ENCODE results near the gene JOSD2.
"Not testable (repeated sequence)": the region's sequence is repeated elsewhere in the genome, so short reads cannot be mapped to it uniquely, and the experiment has no call there.

The JOSD2 gene

DNA sequence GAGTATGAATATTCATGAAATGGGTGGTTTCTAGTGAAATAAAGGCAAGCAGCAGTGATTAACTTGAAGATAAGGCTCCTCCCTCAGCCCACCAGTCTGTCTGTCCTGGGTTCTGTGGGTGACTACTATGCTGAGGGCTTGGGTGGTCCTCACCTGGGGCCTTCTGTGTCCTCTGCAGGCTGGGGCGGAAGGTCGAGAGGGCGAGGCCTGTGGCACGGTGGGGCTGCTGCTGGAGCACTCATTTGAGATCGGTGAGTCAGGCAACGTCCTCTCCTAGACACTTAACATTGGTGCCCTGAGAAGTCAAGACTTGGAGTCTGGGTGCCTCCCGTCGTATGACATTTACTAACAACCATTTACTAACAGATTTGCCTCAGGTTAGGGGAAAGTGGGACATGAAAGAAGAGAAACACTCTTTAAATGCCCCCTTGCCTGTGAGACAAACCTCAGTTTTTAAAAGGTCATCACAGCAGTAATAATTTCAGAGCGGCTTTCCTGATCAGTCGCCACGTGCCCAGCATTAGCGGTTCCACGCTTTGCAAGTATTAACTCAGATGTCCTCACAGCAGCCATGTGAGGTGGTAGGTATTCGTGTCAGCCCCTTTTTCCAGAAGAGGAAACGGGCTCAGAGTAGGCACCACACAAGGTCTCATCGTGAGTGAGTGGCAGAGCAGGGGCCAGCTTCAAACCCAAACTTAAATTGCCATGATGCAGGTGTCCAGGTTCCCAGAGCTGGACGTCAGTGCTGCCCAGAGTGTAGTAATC lies 33.1 kb downstream of the JOSD2 start:
- Histone ChIP-seq H3K36me3 (replicated peaks) (no peaks in the 10 kb centered on the region; the same call in 1 of the 2 replicates), H3K4me1 (0 out of 2 replicates have a peak, but pooled peaks cover 4% of the 10 kb centered on the region), H3K9me3 (no peaks in the 10 kb centered on the region), H3K4me3 (no peak overlapping the region; the same call in 1 of the 2 replicates), H3K27me3 (ENCODE audit: low read depth) (no peaks in the 10 kb centered on the region)
- in situ Hi-C loops (cut with MboI; ENCODE audit: low sequenced_read_pairs), result no loop called here
- no peak for DNase-seq (ENCODE audit: low spot score in 2 of 2)

- Histone ChIP-seq H3K36me3 (replicated peaks) (no peaks in the 10 kb centered on the region; the same call in 1 of the 2 replicates), H3K9me3 (no peaks in the 10 kb centered on the region), H3K4me3 (peak overlapping the region; percentile 49), H3K27me3 (ENCODE audit: low read depth) (no peaks in the 10 kb centered on the region), H3K4me1 (0 out of 2 replicates have a peak, but pooled peaks cover 4% of the 10 kb centered on the region)
- no peak for DNase-seq (ENCODE audit: low spot score in 2 of 2)
- in situ Hi-C loops (cut with MboI; ENCODE audit: low sequenced_read_pairs), result no loop called here
Observed at GRCh38 chr19:50476907-50477238, 34.1 kb downstream of the JOSD2 start.

DNA sequence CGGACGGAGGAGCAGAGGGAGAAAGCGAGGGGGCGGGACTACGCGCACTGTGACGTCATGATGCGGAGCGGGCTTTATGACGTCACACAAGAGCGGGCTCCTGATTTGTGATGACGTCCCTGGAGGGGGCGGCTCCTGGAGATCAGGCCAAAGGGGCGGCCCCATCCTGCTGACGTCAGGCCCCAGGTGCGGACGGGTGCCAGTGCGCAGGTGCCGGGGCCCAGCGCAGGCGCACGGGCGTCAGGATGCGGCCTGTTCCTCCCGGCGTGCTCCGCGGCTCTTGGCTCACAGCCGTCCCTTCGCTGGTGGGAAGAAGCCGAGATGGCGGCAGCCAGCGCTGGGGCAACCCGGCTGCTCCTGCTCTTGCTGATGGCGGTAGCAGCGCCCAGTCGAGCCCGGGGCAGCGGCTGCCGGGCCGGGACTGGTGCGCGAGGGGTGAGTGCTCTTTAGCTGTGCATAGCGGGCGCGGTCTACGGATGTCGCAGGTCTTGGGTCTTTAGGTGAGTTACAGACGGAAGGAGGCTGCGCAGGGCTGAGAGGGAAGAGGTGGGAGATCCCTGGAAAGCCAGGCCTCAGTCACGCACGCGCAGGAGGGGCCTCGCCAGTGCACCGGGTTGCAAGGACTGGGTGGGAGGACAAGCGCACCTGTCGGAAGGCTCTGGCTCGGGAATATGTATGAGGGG lies 34.6 kb downstream of the JOSD2 start, which contains the start of the genes EMC10 and GARIN5A:
Gene EMC10 (plus strand): TSS at position 284 of the 683 bp plus-strand sequence. CDS start 38 bp downstream, at position 322.
Gene GARIN5A (minus strand): TSS at position 625 of the 683 bp plus-strand sequence. CDS start 460 bp downstream, at position 165.
- in situ Hi-C loops (cut with MboI; ENCODE audit: low sequenced_read_pairs), result no loop called here
- DNase-seq (ENCODE audit: low spot score in 2 of 2), result peak; percentile 75 to 92
- no peaks in the 10 kb centered on the region; the same call in 1 of the 2 replicates for H3K36me3 ChIP-seq (replicated peaks)
- H3K4me3 ChIP-seq, result peak within 1 kb of the TSS; percentile 49
- H3K27me3 ChIP-seq (ENCODE audit: low read depth), result no peaks in the 10 kb centered on the region
- H3K4me1 ChIP-seq, result 0 out of 2 replicates have a peak, but pooled peaks cover 4% of the 10 kb centered on the region
- H3K9me3 ChIP-seq, result no peaks in the 10 kb centered on the region

DNA sequence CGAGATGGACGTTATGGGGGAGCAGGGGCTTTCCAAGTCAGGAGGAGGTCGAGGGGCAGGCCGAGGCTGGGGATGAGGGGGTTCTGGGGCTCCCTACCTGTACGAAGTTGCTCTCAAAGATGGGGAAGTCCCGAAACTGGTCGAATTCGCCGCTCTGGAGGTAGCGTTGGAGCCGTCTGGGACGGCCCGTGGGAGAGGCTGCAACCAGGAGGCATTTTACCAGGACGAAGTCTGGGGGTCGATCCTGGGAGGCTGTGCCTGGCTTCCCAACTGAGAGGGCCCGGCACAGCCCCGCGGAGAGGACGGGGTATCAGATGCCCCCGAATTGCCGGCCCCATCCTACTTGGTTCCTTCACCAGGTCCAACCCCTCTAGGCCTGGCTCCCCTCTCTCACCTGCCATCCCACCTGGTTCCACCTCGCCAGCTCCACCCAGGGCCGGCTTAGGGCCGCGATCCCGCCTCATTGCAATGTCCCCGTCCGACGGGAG lies 35.2 kb downstream of the JOSD2 start:
- Histone ChIP-seq H3K9me3 (no peaks in the 10 kb centered on the region), H3K4me3 (no peak overlapping the region), H3K27me3 (ENCODE audit: low read depth) (no peaks in the 10 kb centered on the region), H3K36me3 (replicated peaks) (no peaks in the 10 kb centered on the region; the same call in 1 of the 2 replicates), H3K4me1 (0 out of 2 replicates have a peak, but pooled peaks cover 4% of the 10 kb centered on the region)
- no peak for DNase-seq (ENCODE audit: low spot score in 2 of 2)
- in situ Hi-C loops (cut with MboI; ENCODE audit: low sequenced_read_pairs), result no loop called here

- 0 out of 2 replicates have a peak, but pooled peaks cover 4% of the 10 kb centered on the region for H3K4me1 ChIP-seq
- no peak overlapping the region for H3K4me3 ChIP-seq
- H3K36me3 ChIP-seq (replicated peaks), result no peaks in the 10 kb centered on the region; the same call in 1 of the 2 replicates
- no peaks in the 10 kb centered on the region for H3K9me3 ChIP-seq
- no peak for DNase-seq (ENCODE audit: low spot score in 2 of 2)
- in situ Hi-C loops (cut with MboI; ENCODE audit: low sequenced_read_pairs), result no loop called here
- no peaks in the 10 kb centered on the region for H3K27me3 ChIP-seq (ENCODE audit: low read depth)
Observed at GRCh38 chr19:50475101-50475568, 35.9 kb downstream of the JOSD2 start.

GRCh38 chr19:50473336-50473735 lies 37.7 kb downstream of the JOSD2 start:
- H3K4me3 ChIP-seq; in situ Hi-C loops (cut with MboI; ENCODE audit: low sequenced_read_pairs); H3K4me1 ChIP-seq; H3K36me3 ChIP-seq (replicated peaks); DNase-seq (ENCODE audit: low spot score in 2 of 2); H3K9me3 ChIP-seq; H3K27me3 ChIP-seq (ENCODE audit: low read depth): not testable (repeated sequence)

- Histone ChIP-seq H3K36me3 (replicated peaks) (no peaks in the 10 kb centered on the region), H3K4me3 (no peak overlapping the region), H3K4me1 (no peaks in the 10 kb centered on the region), H3K27me3 (ENCODE audit: low read depth) (0 out of 2 replicates have a peak, but pooled peaks cover 3% of the 10 kb centered on the region), H3K9me3 (no peaks in the 10 kb centered on the region)
- in situ Hi-C loops (cut with MboI; ENCODE audit: low sequenced_read_pairs), result no loop called here
- DNase-seq (ENCODE audit: low spot score in 2 of 2), result no peak
Observed at GRCh38 chr19:50468818-50469217, 42.2 kb downstream of the JOSD2 start.

GRCh38 chr19:50467566-50467965 lies 43.4 kb downstream of the JOSD2 start:
- Histone ChIP-seq H3K36me3 (replicated peaks) (no peaks in the 10 kb centered on the region), H3K27me3 (ENCODE audit: low read depth) (0 out of 2 replicates have a peak, but pooled peaks cover 3% of the 10 kb centered on the region), H3K4me3 (no peak overlapping the region), H3K9me3 (no peaks in the 10 kb centered on the region), H3K4me1 (no peaks in the 10 kb centered on the region)
- in situ Hi-C loops (cut with MboI; ENCODE audit: low sequenced_read_pairs), result no loop called here
- DNase-seq (ENCODE audit: low spot score in 2 of 2), result no peak

DNA sequence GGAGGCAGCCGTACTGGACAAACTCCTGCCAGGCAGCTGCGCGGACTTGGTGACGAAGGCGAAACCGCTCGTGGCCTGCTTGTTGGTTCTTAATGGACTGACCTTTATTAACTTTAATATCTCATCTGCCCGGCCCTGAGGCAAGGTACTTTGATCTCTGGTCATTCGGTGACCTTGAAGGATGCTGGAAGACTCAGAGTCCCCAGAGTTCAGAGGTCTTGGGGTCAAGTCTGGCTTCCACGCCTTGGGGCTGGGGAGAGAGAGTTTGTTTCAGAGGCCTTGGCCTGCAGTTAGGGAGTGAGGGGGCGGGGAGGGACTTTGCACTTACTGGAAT lies 44.3 kb downstream of the JOSD2 start:
- Histone ChIP-seq H3K4me1 (no peaks in the 10 kb centered on the region), H3K9me3 (no peaks in the 10 kb centered on the region), H3K36me3 (replicated peaks) (no peaks in the 10 kb centered on the region), H3K27me3 (ENCODE audit: low read depth) (0 out of 2 replicates have a peak, but pooled peaks cover 3% of the 10 kb centered on the region), H3K4me3 (no peak overlapping the region)
- in situ Hi-C loops (cut with MboI; ENCODE audit: low sequenced_read_pairs), result no loop called here
- no peak for DNase-seq (ENCODE audit: low spot score in 2 of 2)

- Histone ChIP-seq H3K27me3 (ENCODE audit: low read depth) (0 out of 2 replicates have a peak, but pooled peaks cover 3% of the 10 kb centered on the region), H3K9me3 (no peaks in the 10 kb centered on the region), H3K4me1 (no peaks in the 10 kb centered on the region), H3K4me3 (no peak overlapping the region), H3K36me3 (replicated peaks) (no peaks in the 10 kb centered on the region)
- in situ Hi-C loops (cut with MboI; ENCODE audit: low sequenced_read_pairs), result no loop called here
- DNase-seq (ENCODE audit: low spot score in 2 of 2), result peak in 1 of 2 experiments; percentile 51
Observed at GRCh38 chr19:50465986-50466705, 44.8 kb downstream of the JOSD2 start.

- H3K27me3 ChIP-seq (ENCODE audit: low read depth), result 0 out of 2 replicates have a peak, but pooled peaks cover 6% of the 10 kb centered on the region
- in situ Hi-C loops (cut with MboI; ENCODE audit: low sequenced_read_pairs), result no loop called here
- H3K9me3 ChIP-seq, result no peaks in the 10 kb centered on the region
- H3K4me1 ChIP-seq, result no peaks in the 10 kb centered on the region
- no peaks in the 10 kb centered on the region for H3K36me3 ChIP-seq (replicated peaks)
- no peak overlapping the region for H3K4me3 ChIP-seq
- DNase-seq (ENCODE audit: low spot score in 2 of 2), result no peak
Observed at GRCh38 chr19:50465000-50465399, 46.0 kb downstream of the JOSD2 start.

DNA sequence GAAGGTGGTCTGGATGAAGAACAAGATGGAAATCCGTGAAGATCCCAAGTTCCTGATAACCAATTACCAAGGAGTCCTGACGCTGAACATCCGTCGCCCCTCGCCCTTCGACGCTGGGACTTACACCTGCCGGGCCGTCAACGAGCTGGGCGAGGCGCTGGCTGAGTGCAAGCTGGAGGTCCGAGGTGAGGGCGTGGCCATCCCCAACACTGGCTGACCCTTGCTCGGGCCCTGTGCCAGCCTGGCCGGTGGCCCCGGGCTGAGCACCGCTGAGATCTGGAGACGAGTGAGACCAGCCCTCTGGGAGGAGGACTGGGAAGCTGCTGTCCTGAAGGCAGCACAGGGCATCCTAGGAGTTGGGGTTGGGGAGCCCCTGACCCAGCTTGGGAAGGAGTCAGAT lies 46.6 kb downstream of the JOSD2 start:
- H3K4me3 ChIP-seq, result no peak overlapping the region
- H3K9me3 ChIP-seq, result no peaks in the 10 kb centered on the region
- H3K4me1 ChIP-seq, result no peaks in the 10 kb centered on the region
- no peaks in the 10 kb centered on the region for H3K36me3 ChIP-seq (replicated peaks)
- H3K27me3 ChIP-seq (ENCODE audit: low read depth), result 0 out of 2 replicates have a peak, but pooled peaks cover 5% of the 10 kb centered on the region
- DNase-seq (ENCODE audit: low spot score in 2 of 2), result no peak
- in situ Hi-C loops (cut with MboI; ENCODE audit: low sequenced_read_pairs), result no loop called here

- Histone ChIP-seq H3K9me3 (no peaks in the 10 kb centered on the region), H3K27me3 (ENCODE audit: low read depth) (peaks cover 9% of the 10 kb centered on the region; the same call in 1 of the 2 replicates), H3K4me1 (no peaks in the 10 kb centered on the region), H3K4me3 (no peak overlapping the region), H3K36me3 (replicated peaks) (no peaks in the 10 kb centered on the region)
- in situ Hi-C loops (cut with MboI; ENCODE audit: low sequenced_read_pairs), result no loop called here
- DNase-seq (ENCODE audit: low spot score in 2 of 2), result no peak
Observed at GRCh38 chr19:50462970-50463369, 48.0 kb downstream of the JOSD2 start.

Measured in HAP-1 (cell line).